ENCODE results near the gene PROSER2. TPM values are rescaled to one million over a fixed set of nuclear protein-coding genes. Genes with fewer than 3 reads are reported as not detected.
"Not testable (repeated sequence)": the region's sequence is repeated elsewhere in the genome, so short reads cannot be mapped to it uniquely, and the experiment has no call there.

PROSER2 gene
- total RNA-seq, 3 donors from 2014 or later (not counting 1 experiment from before 2014, with no cell fraction given): 0.70 to 1.9 (median 1.1) TPM

- Histone ChIP-seq H3K27ac (ENCODE audit: low read length) (no peak overlapping the region), H3K27me3 (ENCODE audit: control insufficient read depth, insufficient read depth, low read length) (no peaks in the 10 kb centered on the region), H3K36me3 (ENCODE audit: control insufficient read depth, insufficient read depth, low read length) (no peaks in the 10 kb centered on the region), H3K4me1 (ENCODE audit: control insufficient read depth, insufficient read depth, low read length) (no peaks in the 10 kb centered on the region), H3K4me3 (ENCODE audit: low read length) (no peak overlapping the region), H3K9me3 (ENCODE audit: control insufficient read depth, insufficient read depth, low read length) (no peaks in the 10 kb centered on the region)
- Mint-ChIP-seq H3K36me3 (no peaks in the 10 kb centered on the region), H3K4me3 (no peak overlapping the region), H3K27me3 (ENCODE audit: low read depth in 2 of 2) (peaks cover 0 to 7% of the 10 kb centered on the region in 2 donors), H3K9me3 (no peaks in the 10 kb centered on the region), H3K27ac (no peak overlapping the region), H3K4me1 (no peaks in the 10 kb centered on the region)
- WGBS (ENCODE audit: insufficient coverage): 87% methylated on average over 8 of the region's 8 CpGs
- intact Hi-C loops (cut with micrococcal nuclease): no loop called here
- DNase-seq: no peak
- TF ChIP-seq, protein P1, sequence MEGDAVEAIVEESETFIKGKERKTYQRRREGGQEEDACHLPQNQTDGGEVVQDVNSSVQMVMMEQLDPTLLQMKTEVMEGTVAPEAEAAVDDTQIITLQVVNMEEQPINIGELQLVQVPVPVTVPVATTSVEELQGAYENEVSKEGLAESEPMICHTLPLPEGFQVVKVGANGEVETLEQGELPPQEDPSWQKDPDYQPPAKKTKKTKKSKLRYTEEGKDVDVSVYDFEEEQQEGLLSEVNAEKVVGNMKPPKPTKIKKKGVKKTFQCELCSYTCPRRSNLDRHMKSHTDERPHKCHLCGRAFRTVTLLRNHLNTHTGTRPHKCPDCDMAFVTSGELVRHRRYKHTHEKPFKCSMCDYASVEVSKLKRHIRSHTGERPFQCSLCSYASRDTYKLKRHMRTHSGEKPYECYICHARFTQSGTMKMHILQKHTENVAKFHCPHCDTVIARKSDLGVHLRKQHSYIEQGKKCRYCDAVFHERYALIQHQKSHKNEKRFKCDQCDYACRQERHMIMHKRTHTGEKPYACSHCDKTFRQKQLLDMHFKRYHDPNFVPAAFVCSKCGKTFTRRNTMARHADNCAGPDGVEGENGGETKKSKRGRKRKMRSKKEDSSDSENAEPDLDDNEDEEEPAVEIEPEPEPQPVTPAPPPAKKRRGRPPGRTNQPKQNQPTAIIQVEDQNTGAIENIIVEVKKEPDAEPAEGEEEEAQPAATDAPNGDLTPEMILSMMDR (IDR thresholded peaks at IDR 0.05): no peak
- ATAC-seq: no peak
These were observed 23.4 kb downstream of the PROSER2 start for GRCh38 chr10:11846542-11846941.

GRCh38 chr10:11849277-11849676, 26.1 kb downstream of the PROSER2 start:
- Histone ChIP-seq H3K4me3 (ENCODE audit: low read length) (no peak overlapping the region), H3K27me3 (ENCODE audit: control insufficient read depth, insufficient read depth, low read length) (no peaks in the 10 kb centered on the region), H3K9me3 (ENCODE audit: control insufficient read depth, insufficient read depth, low read length) (no peaks in the 10 kb centered on the region), H3K36me3 (ENCODE audit: control insufficient read depth, insufficient read depth, low read length) (no peaks in the 10 kb centered on the region), H3K27ac (ENCODE audit: low read length) (no peak overlapping the region), H3K4me1 (ENCODE audit: control insufficient read depth, insufficient read depth, low read length) (no peaks in the 10 kb centered on the region)
- ATAC-seq: no peak
- TF ChIP-seq, protein P1 (IDR thresholded peaks at IDR 0.05): no peak
- intact Hi-C loops (cut with micrococcal nuclease): no loop called here
- DNase-seq: no peak
- Mint-ChIP-seq H3K27ac (no peak overlapping the region), H3K4me3 (no peak overlapping the region), H3K9me3 (no peaks in the 10 kb centered on the region), H3K4me1 (no peaks in the 10 kb centered on the region), H3K36me3 (no peaks in the 10 kb centered on the region), H3K27me3 (ENCODE audit: low read depth in 2 of 2) (no peaks in the 10 kb centered on the region)
- 100% methylated on average over 1 of the region's 1 CpG for WGBS (ENCODE audit: insufficient coverage)

DNA sequence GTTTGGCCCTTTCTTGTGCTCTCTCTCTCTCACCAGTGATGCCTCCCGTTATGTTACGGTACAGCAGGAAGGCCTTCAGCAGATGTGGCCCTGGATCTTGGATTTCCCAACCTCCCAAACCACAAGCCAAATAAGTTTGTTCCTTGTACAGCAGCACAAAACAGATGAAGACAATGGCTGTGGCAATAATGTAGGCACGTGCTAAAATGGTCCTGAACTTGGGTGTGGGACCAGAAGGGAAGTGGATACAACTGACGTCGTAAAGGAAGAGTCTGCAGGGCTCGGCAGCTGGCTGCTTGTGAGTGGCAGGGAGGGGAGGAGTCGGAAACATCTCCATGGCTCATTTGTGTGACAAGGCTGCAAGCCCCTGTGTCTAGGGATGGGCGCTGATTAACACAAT, 26.8 kb downstream of the PROSER2 start:
- DNase-seq: no peak
- H3K4me3 ChIP-seq (ENCODE audit: low read length): no peak overlapping the region

GRCh38 chr10:11851910-11852309, 28.8 kb downstream of the PROSER2 start:
- TF ChIP-seq, protein P1 (IDR thresholded peaks at IDR 0.05): no peak
- Mint-ChIP-seq H3K27me3 (ENCODE audit: low read depth in 2 of 2) (no peaks in the 10 kb centered on the region), H3K4me1 (no peaks in the 10 kb centered on the region), H3K36me3 (no peaks in the 10 kb centered on the region), H3K27ac (no peak overlapping the region), H3K9me3 (no peaks in the 10 kb centered on the region), H3K4me3 (no peak overlapping the region)
- no peak overlapping the region for H3K27ac ChIP-seq (ENCODE audit: low read length)
- 95% methylated on average over 13 of the region's 13 CpGs for WGBS (ENCODE audit: insufficient coverage)
- no peaks in the 10 kb centered on the region for H3K9me3 ChIP-seq (ENCODE audit: control insufficient read depth, insufficient read depth, low read length)
- no peak for ATAC-seq
- H3K27me3 ChIP-seq (ENCODE audit: control insufficient read depth, insufficient read depth, low read length): no peaks in the 10 kb centered on the region
- H3K36me3 ChIP-seq (ENCODE audit: control insufficient read depth, insufficient read depth, low read length): no peaks in the 10 kb centered on the region
- H3K4me1 ChIP-seq (ENCODE audit: control insufficient read depth, insufficient read depth, low read length): no peaks in the 10 kb centered on the region
- intact Hi-C loops (cut with micrococcal nuclease): no loop called here
- no peak overlapping the region for H3K4me3 ChIP-seq (ENCODE audit: low read length)
- no peak for DNase-seq

More for the DNA sequence above, 26.8 kb downstream of the PROSER2 start:
- Mint-ChIP-seq H3K4me1 (no peaks in the 10 kb centered on the region), H3K36me3 (no peaks in the 10 kb centered on the region), H3K9me3 (no peaks in the 10 kb centered on the region), H3K27ac (no peak overlapping the region), H3K4me3 (no peak overlapping the region), H3K27me3 (ENCODE audit: low read depth in 2 of 2) (no peaks in the 10 kb centered on the region)
- Histone ChIP-seq H3K36me3 (ENCODE audit: control insufficient read depth, insufficient read depth, low read length) (no peaks in the 10 kb centered on the region), H3K9me3 (ENCODE audit: control insufficient read depth, insufficient read depth, low read length) (no peaks in the 10 kb centered on the region), H3K27me3 (ENCODE audit: control insufficient read depth, insufficient read depth, low read length) (no peaks in the 10 kb centered on the region), H3K27ac (ENCODE audit: low read length) (no peak overlapping the region), H3K4me1 (ENCODE audit: control insufficient read depth, insufficient read depth, low read length) (no peaks in the 10 kb centered on the region)
- intact Hi-C loops (cut with micrococcal nuclease): no loop called here
- TF ChIP-seq, protein P1 (IDR thresholded peaks at IDR 0.05): no peak
- WGBS (ENCODE audit: insufficient coverage): 65% methylated on average over 8 of the region's 8 CpGs
- ATAC-seq: peak in 1 of 3 donors; percentile 32

DNA sequence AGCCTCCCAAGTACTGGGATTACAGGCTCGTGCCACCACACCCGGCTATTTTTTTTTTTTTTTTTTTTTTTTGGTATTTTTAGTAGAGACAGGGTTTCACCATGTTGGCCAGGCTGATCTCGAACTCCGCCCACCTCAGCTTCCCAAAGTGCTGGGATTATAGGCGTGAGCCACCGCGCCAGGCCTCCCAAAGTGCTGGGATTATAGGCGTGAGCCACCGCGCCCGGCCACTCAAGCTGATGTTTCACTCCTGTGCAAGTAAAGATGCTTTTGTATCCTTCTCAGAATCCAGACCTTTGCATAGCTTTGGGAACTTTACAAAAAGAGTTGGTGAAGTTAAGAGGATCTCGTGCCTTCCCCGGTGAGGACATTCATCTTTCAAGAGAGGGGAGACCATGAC, 29.5 kb downstream of the PROSER2 start:
- H3K4me1 ChIP-seq (ENCODE audit: control insufficient read depth, insufficient read depth, low read length); intact Hi-C loops (cut with micrococcal nuclease); H3K9me3 ChIP-seq (ENCODE audit: control insufficient read depth, insufficient read depth, low read length); ATAC-seq; H3K4me1 Mint-ChIP-seq; H3K27me3 Mint-ChIP-seq (ENCODE audit: low read depth in 2 of 2); H3K27ac Mint-ChIP-seq; H3K36me3 Mint-ChIP-seq; H3K27ac ChIP-seq (ENCODE audit: low read length); DNase-seq; H3K4me3 Mint-ChIP-seq; H3K36me3 ChIP-seq (ENCODE audit: control insufficient read depth, insufficient read depth, low read length); H3K27me3 ChIP-seq (ENCODE audit: control insufficient read depth, insufficient read depth, low read length); H3K4me3 ChIP-seq (ENCODE audit: low read length); H3K9me3 Mint-ChIP-seq: not testable (repeated sequence)
- 93% methylated on average over 13 of the region's 13 CpGs for WGBS (ENCODE audit: insufficient coverage)
